22Rv1 (cell line): Measurements from ENCODE around the gene ZCCHC7.

Source experiments
- CTCF ChIP-seq: fragments of 450-650 bp; IDR thresholded peaks from 2 replicates; pipeline ENCODE4 v1.5.1; 2017; ENCODE audit warnings: mild to moderate bottlenecking
- ZFX ChIP-seq: fragments of 450-650 bp; IDR thresholded peaks from 2 replicates; pipeline ENCODE4 v1.6.1; 2017; ENCODE audit warnings: antibody characterized with exemption, borderline replicate concordance

DNA sequence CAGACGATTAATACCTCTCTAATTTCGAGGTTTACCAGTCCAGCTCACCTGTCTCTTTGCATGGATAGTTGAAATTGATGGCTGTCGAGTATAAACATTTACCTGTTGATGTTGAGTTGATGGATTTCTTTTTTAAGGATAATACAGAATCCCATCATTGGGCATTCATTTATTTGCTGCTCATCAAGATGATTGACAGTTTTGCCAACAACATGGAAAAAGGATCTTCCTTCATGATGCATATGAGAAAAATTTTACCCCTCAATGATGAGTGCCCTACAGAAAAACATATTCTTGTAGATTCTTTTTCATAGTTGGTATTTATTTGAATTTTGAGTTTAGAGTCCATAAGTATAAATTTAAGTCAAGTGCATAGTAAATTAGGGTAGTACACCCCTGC is 59.2 kb downstream of the ZCCHC7 start:
- TF ChIP-seq CTCF (no peak), ZFX (no peak)
